Thoracic aorta (tissue), 2 donors: ENCODE data around the gene KRT86. TPM values are rescaled to one million over a fixed set of nuclear protein-coding genes. Genes with fewer than 3 reads are reported as not detected.

Source experiments
- ATAC-seq: fragments of 150-250 bp; one replicate; pipeline ENCODE4 v1.8.0; 2017; ENCODE audit warnings: low read depth; ENCODE audit not compliant: insufficient number of reproducible peaks, low FRiP score
- DNase-seq: peaks from one replicate; pipeline ENCODE4 v3.0.0-alpha.2; 2020; ENCODE audit warnings: low spot score
- H3K27ac ChIP-seq, 2 donors: fragments of 200-600 bp; sonication (generic); 1 replicate in 1 of 2; 2 replicates in 1 of 2; pipeline ENCODE4 v1.5.1; 2016; ENCODE audit warnings: mild to moderate bottlenecking in 2 of 2, moderate library complexity in 2 of 2
- H3K27me3 ChIP-seq: fragments of 200-600 bp; sonication (generic); replicated peaks from 2 replicates; pipeline ENCODE4 v1.6.0; 2016; ENCODE audit warnings: mild to moderate bottlenecking; ENCODE audit not compliant: insufficient read depth
- H3K36me3 ChIP-seq: fragments of 200-600 bp; sonication (generic); one replicate; pipeline ENCODE4 v1.5.1; 2016
- H3K4me1 ChIP-seq, 2 donors: fragments of 200-600 bp; sonication (generic); 1 replicate in 1 of 2; 2 replicates in 1 of 2; pipeline versions ENCODE4 v1.5.1 to v1.6.0; 2016; ENCODE audit warnings: low read depth in 2 of 2, mild to moderate bottlenecking in 1 of 2; ENCODE audit not compliant: control insufficient read depth in 1 of 2
- H3K4me3 ChIP-seq: fragments of 200-600 bp; sonication (generic); 2 replicates; pipeline ENCODE4 v1.5.1; 2016; ENCODE audit warnings: mild to moderate bottlenecking
- H3K9me3 ChIP-seq: fragments of 200-600 bp; sonication (generic); 2 replicates; pipeline ENCODE4 v1.5.1; 2016
- CTCF ChIP-seq: fragments of 200-600 bp; sonication (generic); IDR thresholded peaks from one replicate; pipeline ENCODE4 v1.5.1; 2019; ENCODE audit warnings: antibody characterized with exemption
- total RNA-seq, 2 donors: library from RNA; depleted of rRNA; stranded (reverse); fragments of >200 nt; gene quantifications; one replicate each; pipeline versions ENCODE4 v1.1.0 to v1.2.3, GENCODE V29; 2016

Gene KRT86
- total RNA-seq, 2 donors from 2014 or later, result 9.3 TPM; not detected in 1

- Histone ChIP-seq H3K36me3 (no peaks in the 10 kb centered on the region), H3K27me3 (no peaks in the 10 kb centered on the region), H3K4me1 (peaks cover 4 to 5% of the 10 kb centered on the region in 2 donors), H3K4me3 (no peak overlapping the region), H3K27ac (no peak overlapping the region), H3K9me3 (no peaks in the 10 kb centered on the region)
- DNase-seq, result no peak
- ATAC-seq, result no peak
- no peak for TF ChIP-seq CTCF
Observed at GRCh38 chr12:52306731-52307130, 32.3 kb downstream of the KRT86 start.

DNA sequence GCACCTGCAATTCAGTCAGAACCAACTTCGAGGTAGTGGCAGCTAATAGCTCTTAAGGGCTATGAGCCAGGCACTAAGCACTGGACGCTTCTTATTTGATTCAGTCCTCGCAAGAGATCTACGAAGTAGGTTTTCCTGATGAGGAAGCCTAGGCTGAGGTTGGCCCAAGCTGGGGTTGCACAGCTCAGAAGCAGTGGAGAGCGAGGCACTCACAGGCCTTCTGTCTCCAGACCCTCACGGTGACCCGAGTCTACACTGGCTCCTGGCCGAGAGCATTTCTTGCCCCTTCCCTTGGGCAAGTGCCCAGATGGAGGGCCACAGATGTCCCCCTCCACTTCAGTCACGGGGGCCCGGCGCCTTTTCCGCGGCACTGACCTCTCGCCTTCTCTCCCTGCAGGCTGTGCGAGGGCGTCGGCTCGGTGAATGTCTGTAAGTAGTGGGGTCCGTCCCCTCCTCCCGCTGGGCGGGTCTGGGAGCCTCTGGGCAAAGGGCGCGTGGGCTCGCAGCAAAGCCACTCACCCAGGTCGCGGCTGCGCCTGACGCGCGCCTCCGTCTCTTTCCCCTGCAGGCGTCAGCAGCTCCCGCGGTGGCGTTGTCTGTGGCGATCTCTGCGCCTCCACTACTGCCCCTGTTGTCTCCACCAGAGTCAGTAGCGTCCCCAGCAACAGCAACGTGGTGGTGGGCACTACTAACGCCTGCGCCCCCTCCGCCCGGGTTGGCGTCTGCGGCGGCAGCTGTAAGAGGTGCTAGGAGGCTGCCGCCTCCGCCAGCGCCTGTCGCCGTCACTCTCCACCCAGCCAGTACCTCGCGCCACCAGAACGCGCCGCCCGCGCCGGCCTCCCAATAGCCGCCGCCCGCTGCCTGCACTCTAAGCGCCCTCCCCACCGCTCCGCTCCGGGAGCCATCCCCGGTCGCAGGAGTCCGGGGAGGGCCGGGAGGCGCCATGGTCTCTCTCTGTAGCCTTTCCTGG is 33.7 kb downstream of the KRT86 start:
- peak overlapping the region; percentile 72 for H3K4me3 ChIP-seq
- H3K36me3 ChIP-seq, result no peaks in the 10 kb centered on the region
- peak overlapping the region in 1 of 2 donors; percentile 65 for H3K27ac ChIP-seq
- no peaks in the 10 kb centered on the region for H3K27me3 ChIP-seq
- ATAC-seq (peak; percentile 73), DNase-seq (no peak)
- no peaks in the 10 kb centered on the region for H3K9me3 ChIP-seq
- H3K4me1 ChIP-seq, result peaks cover 4 to 5% of the 10 kb centered on the region in 2 donors
- peak; percentile 67 for TF ChIP-seq CTCF

DNA sequence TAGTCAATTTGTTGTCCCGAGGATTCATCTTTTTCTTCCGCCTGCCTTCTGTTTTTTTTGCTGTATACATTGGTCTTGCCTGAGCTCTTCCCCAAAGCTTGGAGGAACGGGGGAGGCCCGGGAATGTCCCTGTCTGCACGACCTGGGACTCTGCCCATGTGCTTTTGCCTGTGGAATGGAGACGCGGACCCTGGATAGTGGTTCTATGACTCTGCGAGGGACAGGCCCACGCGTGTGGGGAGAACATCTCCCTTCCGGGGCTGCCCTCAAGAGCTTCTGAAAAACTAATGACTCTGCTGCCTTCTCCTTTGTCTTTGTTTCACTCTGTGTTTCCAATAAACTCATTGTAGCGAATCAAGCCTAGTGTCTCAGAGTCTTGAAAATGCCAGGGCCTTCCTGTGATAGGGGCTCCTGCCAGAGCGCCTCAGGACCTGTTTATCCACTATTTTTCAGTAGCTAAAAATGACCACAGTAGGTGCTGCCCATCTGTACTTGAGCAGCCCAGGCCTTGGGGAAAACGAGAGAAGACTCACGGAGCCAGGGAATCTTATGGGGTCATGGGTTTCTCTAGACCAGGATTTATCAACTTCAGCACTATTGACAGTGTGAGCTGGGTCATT is 34.5 kb downstream of the KRT86 start:
- no peaks in the 10 kb centered on the region for H3K27me3 ChIP-seq
- peaks cover 4 to 5% of the 10 kb centered on the region in 2 donors for H3K4me1 ChIP-seq
- TF ChIP-seq CTCF, result no peak
- DNase-seq, result no peak
- H3K27ac ChIP-seq, result peak overlapping the region in 1 of 2 donors; percentile 65
- H3K36me3 ChIP-seq, result no peaks in the 10 kb centered on the region
- H3K4me3 ChIP-seq, result peak overlapping the region; percentile 72
- H3K9me3 ChIP-seq, result no peaks in the 10 kb centered on the region
- no peak for ATAC-seq

GRCh38 chr12:52310622-52311284 is 36.3 kb downstream of the KRT86 start:
- DNase-seq, result no peak
- ATAC-seq, result no peak
- Histone ChIP-seq H3K4me3 (no peak overlapping the region), H3K27ac (no peak overlapping the region), H3K36me3 (no peaks in the 10 kb centered on the region), H3K4me1 (peaks cover 4 to 5% of the 10 kb centered on the region in 2 donors), H3K9me3 (no peaks in the 10 kb centered on the region), H3K27me3 (no peaks in the 10 kb centered on the region)
- no peak for TF ChIP-seq CTCF

- peaks cover 4 to 5% of the 10 kb centered on the region in 2 donors for H3K4me1 ChIP-seq
- H3K4me3 ChIP-seq, result no peak overlapping the region
- no peak for TF ChIP-seq CTCF
- no peaks in the 10 kb centered on the region for H3K36me3 ChIP-seq
- no peak overlapping the region for H3K27ac ChIP-seq
- DNase-seq (no peak), ATAC-seq (no peak)
- H3K27me3 ChIP-seq, result no peaks in the 10 kb centered on the region
- no peaks in the 10 kb centered on the region for H3K9me3 ChIP-seq
Observed at GRCh38 chr12:52311285-52311648, 36.8 kb downstream of the KRT86 start.
